K562 (cell line): Measurements from ENCODE around the gene R3HDM2. TPM values are rescaled to one million over a fixed set of nuclear protein-coding genes. Genes with fewer than 3 reads are reported as not detected.

ENCODE experiments used
- DPF2 ChIP-seq: fragments of 450-650 bp; IDR thresholded peaks from 2 replicates; pipeline ENCODE4 v1.6.1; 2016
- GABPB1 ChIP-seq: sonication (generic); formaldehyde crosslinking; IDR thresholded peaks from 2 replicates; pipeline ENCODE4 v1.8.0; 2022; ENCODE audit warnings: mild to moderate bottlenecking, missing genetic modification reagents
- KDM1A ChIP-seq, 2 experiments: fragments of 450-650 bp; IDR thresholded peaks; 2 replicates each; pipeline ENCODE4 v1.6.1; 2016; ENCODE audit warnings: mild to moderate bottlenecking in 2 of 2
- KDM2B ChIP-seq: fragments of 250-450 bp; sonication (Bioruptor Pico); IDR thresholded peaks from 2 replicates; pipeline ENCODE4 v1.8.0; 2021; ENCODE audit warnings: mild to moderate bottlenecking, moderate library complexity
- POLR2AphosphoS5 ChIP-seq: IDR thresholded peaks from 2 replicates; pipeline ENCODE4 v1.6.1; 2011; ENCODE audit warnings: mild to moderate bottlenecking, low read depth, low read length, moderate library complexity; ENCODE audit not compliant: control insufficient read depth, insufficient read depth
- ZNF263 ChIP-seq: sonication (generic); formaldehyde crosslinking; IDR thresholded peaks from 2 replicates; pipeline ENCODE4 v1.8.0; 2022; ENCODE audit warnings: mild to moderate bottlenecking, missing genetic modification reagents, borderline replicate concordance
- polyA plus RNA-seq, 8 experiments: library from polyadenylated mRNA; depleted of rRNA in 4 of 8; stranded (reverse) in 5 of 8; unstranded in 3 of 8; fragments of >200 nt; fragmentation: Nextera tagmentation in 2 of 8; fragmentation: Illumina TruSeq in 1 of 8; extraction: Ambion mirVana in 2 of 8; extraction: Trizol in 1 of 8; gene quantifications; 2 replicates each; pipeline versions ENCODE4 v1.2.1 to v1.2.3, GENCODE V29; 2011 to 2014; ENCODE audit warnings: inconsistent platforms in 1 of 8, missing spikeins in 1 of 8
- total RNA-seq, 7 experiments: library from RNA; depleted of rRNA in 6 of 7; stranded (reverse); fragments of >200 nt in 6 of 7; fragmentation: Illumina TruSeq in 2 of 7; extraction: Trizol in 2 of 7; gene quantifications; 2 replicates each; pipeline versions ENCODE4 v1.2.1 to v1.2.3, GENCODE V29; 2011 to 2021; ENCODE audit warnings: low replicate concordance in 1 of 7
- TF ChIP-seq, protein P1 (sequence below): fragments of 200-600 bp; sonication (generic); IDR thresholded peaks from one replicate; pipeline ENCODE4 v1.6.1; 2012; ENCODE audit warnings: mild to moderate bottlenecking, low read depth, low read length, inconsistent platforms
- TF ChIP-seq, protein P2 (sequence below): sonication (generic); formaldehyde crosslinking; IDR thresholded peaks from 2 replicates; pipeline ENCODE4 v1.8.0; 2023; ENCODE audit warnings: mild to moderate bottlenecking, missing genetic modification reagents

The R3HDM2 gene
- total and polyA plus RNA-seq, 9 of the 15 experiments (the other 6 are each of a cell fraction or from before 2014, with no cell fraction given), result 3.3 to 18.8 (median 9.0) TPM

DNA sequence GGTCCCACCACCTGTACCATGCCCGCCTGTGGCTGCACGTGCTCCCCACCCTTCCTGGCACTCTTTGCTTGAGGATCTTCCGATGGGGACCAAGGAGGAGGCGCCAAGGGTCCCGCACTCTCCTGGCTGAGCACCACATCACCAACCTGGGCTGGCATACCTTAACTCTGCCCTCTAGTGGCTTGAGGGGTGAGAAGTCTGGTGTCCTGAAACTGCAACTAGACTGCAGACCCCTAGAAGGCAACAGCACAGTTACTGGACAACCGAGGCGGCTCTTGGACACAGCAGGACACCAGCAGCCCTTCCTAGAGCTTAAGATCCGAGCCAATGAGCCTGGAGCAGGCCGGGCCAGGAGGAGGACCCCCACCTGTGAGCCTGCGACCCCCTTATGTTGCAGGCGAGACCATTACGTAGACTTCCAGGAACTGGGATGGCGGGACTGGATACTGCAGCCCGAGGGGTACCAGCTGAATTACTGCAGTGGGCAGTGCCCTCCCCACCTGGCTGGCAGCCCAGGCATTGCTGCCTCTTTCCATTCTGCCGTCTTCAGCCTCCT is 25.4 kb upstream of the R3HDM2 start (continued):
- TF ChIP-seq, protein P1, sequence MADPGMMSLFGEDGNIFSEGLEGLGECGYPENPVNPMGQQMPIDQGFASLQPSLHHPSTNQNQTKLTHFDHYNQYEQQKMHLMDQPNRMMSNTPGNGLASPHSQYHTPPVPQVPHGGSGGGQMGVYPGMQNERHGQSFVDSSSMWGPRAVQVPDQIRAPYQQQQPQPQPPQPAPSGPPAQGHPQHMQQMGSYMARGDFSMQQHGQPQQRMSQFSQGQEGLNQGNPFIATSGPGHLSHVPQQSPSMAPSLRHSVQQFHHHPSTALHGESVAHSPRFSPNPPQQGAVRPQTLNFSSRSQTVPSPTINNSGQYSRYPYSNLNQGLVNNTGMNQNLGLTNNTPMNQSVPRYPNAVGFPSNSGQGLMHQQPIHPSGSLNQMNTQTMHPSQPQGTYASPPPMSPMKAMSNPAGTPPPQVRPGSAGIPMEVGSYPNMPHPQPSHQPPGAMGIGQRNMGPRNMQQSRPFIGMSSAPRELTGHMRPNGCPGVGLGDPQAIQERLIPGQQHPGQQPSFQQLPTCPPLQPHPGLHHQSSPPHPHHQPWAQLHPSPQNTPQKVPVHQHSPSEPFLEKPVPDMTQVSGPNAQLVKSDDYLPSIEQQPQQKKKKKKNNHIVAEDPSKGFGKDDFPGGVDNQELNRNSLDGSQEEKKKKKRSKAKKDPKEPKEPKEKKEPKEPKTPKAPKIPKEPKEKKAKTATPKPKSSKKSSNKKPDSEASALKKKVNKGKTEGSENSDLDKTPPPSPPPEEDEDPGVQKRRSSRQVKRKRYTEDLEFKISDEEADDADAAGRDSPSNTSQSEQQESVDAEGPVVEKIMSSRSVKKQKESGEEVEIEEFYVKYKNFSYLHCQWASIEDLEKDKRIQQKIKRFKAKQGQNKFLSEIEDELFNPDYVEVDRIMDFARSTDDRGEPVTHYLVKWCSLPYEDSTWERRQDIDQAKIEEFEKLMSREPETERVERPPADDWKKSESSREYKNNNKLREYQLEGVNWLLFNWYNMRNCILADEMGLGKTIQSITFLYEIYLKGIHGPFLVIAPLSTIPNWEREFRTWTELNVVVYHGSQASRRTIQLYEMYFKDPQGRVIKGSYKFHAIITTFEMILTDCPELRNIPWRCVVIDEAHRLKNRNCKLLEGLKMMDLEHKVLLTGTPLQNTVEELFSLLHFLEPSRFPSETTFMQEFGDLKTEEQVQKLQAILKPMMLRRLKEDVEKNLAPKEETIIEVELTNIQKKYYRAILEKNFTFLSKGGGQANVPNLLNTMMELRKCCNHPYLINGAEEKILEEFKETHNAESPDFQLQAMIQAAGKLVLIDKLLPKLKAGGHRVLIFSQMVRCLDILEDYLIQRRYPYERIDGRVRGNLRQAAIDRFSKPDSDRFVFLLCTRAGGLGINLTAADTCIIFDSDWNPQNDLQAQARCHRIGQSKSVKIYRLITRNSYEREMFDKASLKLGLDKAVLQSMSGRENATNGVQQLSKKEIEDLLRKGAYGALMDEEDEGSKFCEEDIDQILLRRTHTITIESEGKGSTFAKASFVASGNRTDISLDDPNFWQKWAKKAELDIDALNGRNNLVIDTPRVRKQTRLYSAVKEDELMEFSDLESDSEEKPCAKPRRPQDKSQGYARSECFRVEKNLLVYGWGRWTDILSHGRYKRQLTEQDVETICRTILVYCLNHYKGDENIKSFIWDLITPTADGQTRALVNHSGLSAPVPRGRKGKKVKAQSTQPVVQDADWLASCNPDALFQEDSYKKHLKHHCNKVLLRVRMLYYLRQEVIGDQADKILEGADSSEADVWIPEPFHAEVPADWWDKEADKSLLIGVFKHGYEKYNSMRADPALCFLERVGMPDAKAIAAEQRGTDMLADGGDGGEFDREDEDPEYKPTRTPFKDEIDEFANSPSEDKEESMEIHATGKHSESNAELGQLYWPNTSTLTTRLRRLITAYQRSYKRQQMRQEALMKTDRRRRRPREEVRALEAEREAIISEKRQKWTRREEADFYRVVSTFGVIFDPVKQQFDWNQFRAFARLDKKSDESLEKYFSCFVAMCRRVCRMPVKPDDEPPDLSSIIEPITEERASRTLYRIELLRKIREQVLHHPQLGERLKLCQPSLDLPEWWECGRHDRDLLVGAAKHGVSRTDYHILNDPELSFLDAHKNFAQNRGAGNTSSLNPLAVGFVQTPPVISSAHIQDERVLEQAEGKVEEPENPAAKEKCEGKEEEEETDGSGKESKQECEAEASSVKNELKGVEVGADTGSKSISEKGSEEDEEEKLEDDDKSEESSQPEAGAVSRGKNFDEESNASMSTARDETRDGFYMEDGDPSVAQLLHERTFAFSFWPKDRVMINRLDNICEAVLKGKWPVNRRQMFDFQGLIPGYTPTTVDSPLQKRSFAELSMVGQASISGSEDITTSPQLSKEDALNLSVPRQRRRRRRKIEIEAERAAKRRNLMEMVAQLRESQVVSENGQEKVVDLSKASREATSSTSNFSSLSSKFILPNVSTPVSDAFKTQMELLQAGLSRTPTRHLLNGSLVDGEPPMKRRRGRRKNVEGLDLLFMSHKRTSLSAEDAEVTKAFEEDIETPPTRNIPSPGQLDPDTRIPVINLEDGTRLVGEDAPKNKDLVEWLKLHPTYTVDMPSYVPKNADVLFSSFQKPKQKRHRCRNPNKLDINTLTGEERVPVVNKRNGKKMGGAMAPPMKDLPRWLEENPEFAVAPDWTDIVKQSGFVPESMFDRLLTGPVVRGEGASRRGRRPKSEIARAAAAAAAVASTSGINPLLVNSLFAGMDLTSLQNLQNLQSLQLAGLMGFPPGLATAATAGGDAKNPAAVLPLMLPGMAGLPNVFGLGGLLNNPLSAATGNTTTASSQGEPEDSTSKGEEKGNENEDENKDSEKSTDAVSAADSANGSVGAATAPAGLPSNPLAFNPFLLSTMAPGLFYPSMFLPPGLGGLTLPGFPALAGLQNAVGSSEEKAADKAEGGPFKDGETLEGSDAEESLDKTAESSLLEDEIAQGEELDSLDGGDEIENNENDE, result no peak
- TF ChIP-seq POLR2AphosphoS5 (no peak), DPF2 (no peak; the same call in 1 of the 2 replicates), KDM1A (IDR thresholded peaks at IDR 0.05) (no peak), KDM2B (CRISPR knock-in tag) (no peak), GABPB1 (CRISPR knock-in tag) (0 out of 2 replicates have a peak, but pooled peaks have one; percentile 45), ZNF263 (CRISPR knock-in tag) (0 out of 2 replicates have a peak, but pooled peaks have one; percentile 21)
- TF ChIP-seq, protein P2, sequence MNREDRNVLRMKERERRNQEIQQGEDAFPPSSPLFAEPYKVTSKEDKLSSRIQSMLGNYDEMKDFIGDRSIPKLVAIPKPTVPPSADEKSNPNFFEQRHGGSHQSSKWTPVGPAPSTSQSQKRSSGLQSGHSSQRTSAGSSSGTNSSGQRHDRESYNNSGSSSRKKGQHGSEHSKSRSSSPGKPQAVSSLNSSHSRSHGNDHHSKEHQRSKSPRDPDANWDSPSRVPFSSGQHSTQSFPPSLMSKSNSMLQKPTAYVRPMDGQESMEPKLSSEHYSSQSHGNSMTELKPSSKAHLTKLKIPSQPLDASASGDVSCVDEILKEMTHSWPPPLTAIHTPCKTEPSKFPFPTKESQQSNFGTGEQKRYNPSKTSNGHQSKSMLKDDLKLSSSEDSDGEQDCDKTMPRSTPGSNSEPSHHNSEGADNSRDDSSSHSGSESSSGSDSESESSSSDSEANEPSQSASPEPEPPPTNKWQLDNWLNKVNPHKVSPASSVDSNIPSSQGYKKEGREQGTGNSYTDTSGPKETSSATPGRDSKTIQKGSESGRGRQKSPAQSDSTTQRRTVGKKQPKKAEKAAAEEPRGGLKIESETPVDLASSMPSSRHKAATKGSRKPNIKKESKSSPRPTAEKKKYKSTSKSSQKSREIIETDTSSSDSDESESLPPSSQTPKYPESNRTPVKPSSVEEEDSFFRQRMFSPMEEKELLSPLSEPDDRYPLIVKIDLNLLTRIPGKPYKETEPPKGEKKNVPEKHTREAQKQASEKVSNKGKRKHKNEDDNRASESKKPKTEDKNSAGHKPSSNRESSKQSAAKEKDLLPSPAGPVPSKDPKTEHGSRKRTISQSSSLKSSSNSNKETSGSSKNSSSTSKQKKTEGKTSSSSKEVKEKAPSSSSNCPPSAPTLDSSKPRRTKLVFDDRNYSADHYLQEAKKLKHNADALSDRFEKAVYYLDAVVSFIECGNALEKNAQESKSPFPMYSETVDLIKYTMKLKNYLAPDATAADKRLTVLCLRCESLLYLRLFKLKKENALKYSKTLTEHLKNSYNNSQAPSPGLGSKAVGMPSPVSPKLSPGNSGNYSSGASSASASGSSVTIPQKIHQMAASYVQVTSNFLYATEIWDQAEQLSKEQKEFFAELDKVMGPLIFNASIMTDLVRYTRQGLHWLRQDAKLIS (CRISPR knock-in tag), result peak; percentile 74; the same call in 1 of the 2 replicates
